Measurements from ENCODE around the gene RASA3.

- no peak for TF ChIP-seq CTCF (conservative IDR thresholded peaks at IDR 0.05)
- TF ChIP-seq EZH2 (IDR thresholded peaks at IDR 0.05; ENCODE audit: low read depth), result no peak
Observed at GRCh38 chr13:114062754-114063153, 69.7 kb downstream of the RASA3 start.
